ENCODE measurements around the gene FOXO1.

Gene FOXO1

GRCh38 chr13:40559915-40560314, 106.5 kb downstream of the FOXO1 start:
- no peak overlapping the region for H2AFZ ChIP-seq (ENCODE audit: low read length)
- H3K4me2 ChIP-seq (ENCODE audit: low read depth, low read length, poor library complexity, severe bottlenecking), result no peak overlapping the region
- no peak overlapping the region for H3K9ac ChIP-seq (ENCODE audit: low read depth, low read length, poor library complexity, severe bottlenecking)
- peaks cover 9% of the 10 kb centered on the region; the same call in 1 of the 2 replicates for H3K36me3 ChIP-seq (ENCODE audit: insufficient read depth, low read length)
- no peak for TF ChIP-seq EZH2phosphoT487 (IDR thresholded peaks at IDR 0.05; ENCODE audit: borderline replicate concordance)
- TF ChIP-seq CTCF (conservative IDR thresholded peaks at IDR 0.05; ENCODE audit: low read length), result no peak
- H3K4me3 ChIP-seq (ENCODE audit: low read length, poor library complexity, severe bottlenecking), result no peak overlapping the region
- H3K9me3 ChIP-seq (ENCODE audit: insufficient read depth, low read depth, low read length), result no peaks in the 10 kb centered on the region
- peaks cover 20% of the 10 kb centered on the region for H4K20me1 ChIP-seq (ENCODE audit: insufficient read depth, low read length, poor library complexity, severe bottlenecking)
- peaks cover 10% of the 10 kb centered on the region for H3K4me1 ChIP-seq (ENCODE audit: insufficient read depth, low read length, poor library complexity, severe bottlenecking)
- H3K79me2 ChIP-seq (ENCODE audit: insufficient read depth, low read length), result no peaks in the 10 kb centered on the region
- H3F3A ChIP-seq (ENCODE audit: low read depth), result no peaks in the 10 kb centered on the region
- H3K9me2 ChIP-seq (replicated peaks; ENCODE audit: low read depth, low read length), result no peaks in the 10 kb centered on the region
- peaks cover 4% of the 10 kb centered on the region for H3K27me3 ChIP-seq (ENCODE audit: insufficient read depth, low read length, poor library complexity, severe bottlenecking)

GRCh38 chr13:40558656-40559055, 107.8 kb downstream of the FOXO1 start:
- Histone ChIP-seq H4K20me1 (ENCODE audit: insufficient read depth, low read length, poor library complexity, severe bottlenecking) (peaks cover 16% of the 10 kb centered on the region), H3K27me3 (ENCODE audit: insufficient read depth, low read length, poor library complexity, severe bottlenecking) (no peaks in the 10 kb centered on the region), H3K9me2 (replicated peaks; ENCODE audit: low read depth, low read length) (no peaks in the 10 kb centered on the region), H3K4me2 (ENCODE audit: low read depth, low read length, poor library complexity, severe bottlenecking) (no peak overlapping the region), H2AFZ (ENCODE audit: low read length) (no peak overlapping the region), H3K4me3 (ENCODE audit: low read length, poor library complexity, severe bottlenecking) (no peak overlapping the region), H3K79me2 (ENCODE audit: insufficient read depth, low read length) (no peaks in the 10 kb centered on the region), H3K9me3 (ENCODE audit: insufficient read depth, low read depth, low read length) (no peaks in the 10 kb centered on the region), H3F3A (ENCODE audit: low read depth) (no peaks in the 10 kb centered on the region), H3K9ac (ENCODE audit: low read depth, low read length, poor library complexity, severe bottlenecking) (no peak overlapping the region), H3K4me1 (ENCODE audit: insufficient read depth, low read length, poor library complexity, severe bottlenecking) (peaks cover 10% of the 10 kb centered on the region), H3K36me3 (ENCODE audit: insufficient read depth, low read length) (peaks cover 9% of the 10 kb centered on the region; the same call in 1 of the 2 replicates)
- TF ChIP-seq CTCF (conservative IDR thresholded peaks at IDR 0.05; ENCODE audit: low read length) (no peak), EZH2phosphoT487 (IDR thresholded peaks at IDR 0.05; ENCODE audit: borderline replicate concordance) (no peak)

- H4K20me1 ChIP-seq (ENCODE audit: insufficient read depth, low read length, poor library complexity, severe bottlenecking), result no peaks in the 10 kb centered on the region
- H3K27me3 ChIP-seq (ENCODE audit: insufficient read depth, low read length, poor library complexity, severe bottlenecking), result no peaks in the 10 kb centered on the region
- no peaks in the 10 kb centered on the region for H3K4me1 ChIP-seq (ENCODE audit: insufficient read depth, low read length, poor library complexity, severe bottlenecking)
- TF ChIP-seq CTCF (conservative IDR thresholded peaks at IDR 0.05; ENCODE audit: low read length), result no peak
- no peak for TF ChIP-seq EZH2phosphoT487 (IDR thresholded peaks at IDR 0.05; ENCODE audit: borderline replicate concordance)
- H2AFZ ChIP-seq (ENCODE audit: low read length), result no peak overlapping the region
- no peaks in the 10 kb centered on the region for H3K79me2 ChIP-seq (ENCODE audit: insufficient read depth, low read length)
- no peak overlapping the region for H3K4me3 ChIP-seq (ENCODE audit: low read length, poor library complexity, severe bottlenecking)
- no peaks in the 10 kb centered on the region for H3F3A ChIP-seq (ENCODE audit: low read depth)
- no peak overlapping the region for H3K9ac ChIP-seq (ENCODE audit: low read depth, low read length, poor library complexity, severe bottlenecking)
- no peaks in the 10 kb centered on the region for H3K9me2 ChIP-seq (replicated peaks; ENCODE audit: low read depth, low read length)
- H3K9me3 ChIP-seq (ENCODE audit: insufficient read depth, low read depth, low read length), result no peaks in the 10 kb centered on the region
- peaks cover 9% of the 10 kb centered on the region; the same call in 1 of the 2 replicates for H3K36me3 ChIP-seq (ENCODE audit: insufficient read depth, low read length)
- H3K4me2 ChIP-seq (ENCODE audit: low read depth, low read length, poor library complexity, severe bottlenecking), result no peak overlapping the region
These were observed 110.0 kb downstream of the FOXO1 start for GRCh38 chr13:40556453-40556852.
